Liver (tissue), 9 donors: ENCODE measurements around the gene AQP5. TPM values are rescaled to one million over a fixed set of nuclear protein-coding genes. Genes with fewer than 3 reads are reported as not detected.

Experiments
- DNase-seq: peaks from one replicate; pipeline ENCODE4 v3.0.0-alpha.2; 2017; ENCODE audit warnings: low spot score
- H3K27ac ChIP-seq, 2 donors: one replicate each; pipeline ENCODE4 v1.7.0; 2013; ENCODE audit warnings: inconsistent platforms in 2 of 2, low read length in 2 of 2, control low read depth in 1 of 2, low read depth in 1 of 2, mild to moderate bottlenecking in 1 of 2
- H3K27me3 ChIP-seq, 4 donors: one replicate each; pipeline versions ENCODE4 v1.6.1 to v1.7.0; 2013; ENCODE audit warnings: low read length in 3 of 4, inconsistent platforms in 1 of 4, mild to moderate bottlenecking in 1 of 4, moderate library complexity in 1 of 4; ENCODE audit not compliant: control insufficient read depth in 4 of 4, insufficient read depth in 4 of 4
- H3K36me3 ChIP-seq, 4 donors: one replicate each; pipeline versions ENCODE4 v1.6.1 to v1.7.0; 2013; ENCODE audit warnings: low read length in 3 of 4, mild to moderate bottlenecking in 3 of 4, low read depth in 1 of 4, moderate library complexity in 1 of 4; ENCODE audit not compliant: control insufficient read depth in 4 of 4, insufficient read depth in 3 of 4
- H3K4me1 ChIP-seq, 4 donors: one replicate each; pipeline versions ENCODE4 v1.6.1 to v1.7.0; 2013; ENCODE audit warnings: low read length in 3 of 4, mild to moderate bottlenecking in 3 of 4, moderate library complexity in 1 of 4; ENCODE audit not compliant: control insufficient read depth in 4 of 4, insufficient read depth in 4 of 4
- H3K4me3 ChIP-seq, 3 donors: one replicate each; pipeline versions ENCODE4 v1.6.1 to v1.7.0; 2013; ENCODE audit warnings: low read length in 3 of 3, control low read depth in 1 of 3, low read depth in 1 of 3, mild to moderate bottlenecking in 1 of 3
- H3K9ac ChIP-seq, 2 donors: one replicate each; pipeline ENCODE4 v1.7.0; 2013; ENCODE audit warnings: low read length in 2 of 2, mild to moderate bottlenecking in 2 of 2, moderate library complexity in 2 of 2, control low read depth in 1 of 2, low read depth in 1 of 2
- H3K9me3 ChIP-seq, 4 donors: one replicate each; pipeline versions ENCODE4 v1.6.1 to v1.7.0; 2013; ENCODE audit warnings: low read length in 3 of 4; ENCODE audit not compliant: control insufficient read depth in 4 of 4
- CTCF ChIP-seq: fragments of 150-350 bp; IDR thresholded peaks from 2 replicates; pipeline ENCODE4 v1.5.1; 2017; ENCODE audit warnings: improper control_type of control experiment, low read depth, low read length; ENCODE audit not compliant: missing input control
- FOXA1 ChIP-seq: IDR thresholded peaks from 2 replicates; pipeline ENCODE4 v1.6.1; 2016; ENCODE audit warnings: antibody characterized with exemption
- FOXA2 ChIP-seq: IDR thresholded peaks from 2 replicates; pipeline ENCODE4 v1.6.1; 2016; ENCODE audit warnings: antibody characterized with exemption
- GABPA ChIP-seq, 2 donors: IDR thresholded peaks in 1 of 2; conservative IDR thresholded peaks in 1 of 2; 2 replicates each; pipeline ENCODE4 v1.6.1; 2016; ENCODE audit warnings: antibody characterized with exemption in 2 of 2, mild to moderate bottlenecking in 1 of 2, moderate library complexity in 1 of 2
- HNF4A ChIP-seq, 2 donors: conservative IDR thresholded peaks; 2 replicates each; pipeline ENCODE4 v1.6.1; 2016; ENCODE audit warnings: antibody characterized with exemption in 2 of 2, mild to moderate bottlenecking in 2 of 2
- HNF4G ChIP-seq: IDR thresholded peaks from 2 replicates; pipeline ENCODE4 v1.6.1; 2016; ENCODE audit warnings: antibody characterized with exemption
- JUND ChIP-seq, 2 donors: IDR thresholded peaks; 2 replicates each; pipeline ENCODE4 v1.6.1; 2016; ENCODE audit warnings: antibody characterized with exemption in 2 of 2
- NR2F2 ChIP-seq: IDR thresholded peaks from 2 replicates; pipeline ENCODE4 v1.6.1; 2016; ENCODE audit warnings: antibody characterized with exemption
- RAD21 ChIP-seq, 2 donors: IDR thresholded peaks; 2 replicates each; pipeline ENCODE4 v1.6.1; 2016; ENCODE audit warnings: antibody characterized with exemption in 2 of 2, mild to moderate bottlenecking in 2 of 2
- REST ChIP-seq: IDR thresholded peaks from 2 replicates; pipeline ENCODE4 v1.6.1; 2016; ENCODE audit warnings: antibody characterized with exemption, mild to moderate bottlenecking
- SP1 ChIP-seq: IDR thresholded peaks from 2 replicates; pipeline ENCODE4 v1.6.1; 2018; ENCODE audit warnings: antibody characterized with exemption, mild to moderate bottlenecking
- YY1 ChIP-seq: IDR thresholded peaks from 2 replicates; pipeline ENCODE4 v1.6.1; 2016; ENCODE audit warnings: antibody characterized with exemption, mild to moderate bottlenecking
- ZBTB33 ChIP-seq: IDR thresholded peaks from 2 replicates; pipeline ENCODE4 v1.6.1; 2016; ENCODE audit warnings: antibody characterized with exemption
- WGBS: extraction: QIAGEN DNeasy Blood & Tissue Kit; methylation state at CpG from one replicate; pipeline ENCODE4 v1.1.7; 2013; 5-methylcytosine and 5-hydroxymethylcytosine counted together
- polyA plus RNA-seq, 2 donors: library from polyadenylated mRNA; stranded (reverse) in 1 of 2; unstranded in 1 of 2; fragments of 200-250 nt in 1 of 2; fragments of >200 nt in 1 of 2; fragmentation: Nextera tagmentation in 1 of 2; extraction: Ambion mirVana in 1 of 2; gene quantifications; one replicate each; pipeline versions ENCODE4 v1.2.1 to v1.2.3, GENCODE V29; 2013 to 2015
- total RNA-seq, 2 donors: library from RNA; depleted of rRNA; stranded (reverse); fragments of >200 nt; gene quantifications; one replicate each; pipeline ENCODE4 v1.2.3, GENCODE V29; 2014
- TF ChIP-seq, protein P1 (sequence below): IDR thresholded peaks from 2 replicates; pipeline ENCODE4 v1.6.1; 2016; ENCODE audit warnings: antibody characterized with exemption
- TF ChIP-seq, protein P2 (sequence below): IDR thresholded peaks from 2 replicates; pipeline ENCODE4 v1.6.1; 2016; ENCODE audit warnings: antibody characterized with exemption
- donor health status: healthy.
- donor health status: healthy.
- donor health status: healthy.
- donor health status: healthy.
- donor health status: healthy.

AQP5 gene
- total RNA-seq = not detected
- polyA plus RNA-seq = not detected

DNA sequence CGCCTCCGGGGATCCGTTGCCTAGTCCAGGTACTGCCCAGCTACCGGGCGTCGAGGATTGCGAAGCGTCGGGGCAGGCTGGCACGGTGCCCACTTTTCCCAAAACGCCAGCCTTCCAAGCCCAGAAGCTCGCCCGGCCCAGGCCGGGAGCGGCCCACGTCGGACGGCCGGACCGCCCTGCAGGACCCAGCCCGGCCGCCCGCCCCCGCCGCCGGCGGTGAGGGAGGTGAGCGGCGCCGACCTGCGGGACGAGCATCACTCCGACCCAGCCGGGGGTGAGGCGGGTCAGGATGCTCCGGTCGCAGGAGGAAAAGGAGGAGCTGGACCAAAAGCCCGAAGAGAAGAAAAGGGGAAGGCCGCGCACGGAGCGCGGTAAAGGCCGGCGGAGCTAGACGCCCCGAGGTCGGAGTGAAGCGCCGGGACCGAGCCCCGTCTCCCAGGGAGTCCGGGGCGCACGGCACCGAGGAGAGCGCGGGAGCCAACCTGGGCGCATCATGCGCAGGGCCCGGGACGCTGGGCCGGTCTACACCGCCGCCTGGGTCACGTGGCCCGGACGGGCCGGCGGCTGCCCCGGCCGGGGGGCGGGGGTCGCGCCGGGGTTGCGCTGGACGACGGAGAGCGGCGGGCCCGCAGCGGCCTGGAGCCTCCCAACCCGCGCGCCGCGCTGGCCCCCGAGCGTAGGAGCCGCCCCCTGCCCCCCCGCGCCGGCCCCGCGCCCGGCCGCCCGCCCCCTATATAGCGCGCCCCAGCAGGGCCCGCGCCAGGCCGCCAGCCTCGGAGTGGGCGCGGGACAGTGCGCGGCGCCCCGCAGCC is at the start of gene AQP5:
Gene AQP5 (plus strand): TSS at position 762 of the 812 bp plus-strand sequence. CDS start 146 bp downstream, outside the sequence.
- Histone ChIP-seq H3K36me3 (no peaks in the 10 kb centered on the region), H3K27ac (no peak within 1 kb of the TSS), H3K4me3 (peak within 1 kb of the TSS in 1 of 3 donors; percentile 18), H3K27me3 (peaks cover 0 to 5% (median 1%) of the 10 kb centered on the region in 4 donors), H3K4me1 (peaks cover 2 to 18% (median 14%) of the 10 kb centered on the region in 4 donors), H3K9ac (no peak within 1 kb of the TSS), H3K9me3 (no peaks in the 10 kb centered on the region)
- TF ChIP-seq SP1 (no peak), FOXA2 (no peak), FOXA1 (no peak), YY1 (no peak), HNF4G (no peak), NR2F2 (no peak), ZBTB33 (no peak), CTCF (no peak), HNF4A (conservative IDR thresholded peaks at IDR 0.05) (no peak)
- TF ChIP-seq, protein P1, sequence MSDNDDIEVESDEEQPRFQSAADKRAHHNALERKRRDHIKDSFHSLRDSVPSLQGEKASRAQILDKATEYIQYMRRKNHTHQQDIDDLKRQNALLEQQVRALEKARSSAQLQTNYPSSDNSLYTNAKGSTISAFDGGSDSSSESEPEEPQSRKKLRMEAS = no peak
- TF ChIP-seq, protein P2, sequence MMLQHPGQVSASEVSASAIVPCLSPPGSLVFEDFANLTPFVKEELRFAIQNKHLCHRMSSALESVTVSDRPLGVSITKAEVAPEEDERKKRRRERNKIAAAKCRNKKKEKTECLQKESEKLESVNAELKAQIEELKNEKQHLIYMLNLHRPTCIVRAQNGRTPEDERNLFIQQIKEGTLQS = no peak
- WGBS = 8% methylated on average over 111 of the region's 111 CpGs
- no peak for DNase-seq

DNA sequence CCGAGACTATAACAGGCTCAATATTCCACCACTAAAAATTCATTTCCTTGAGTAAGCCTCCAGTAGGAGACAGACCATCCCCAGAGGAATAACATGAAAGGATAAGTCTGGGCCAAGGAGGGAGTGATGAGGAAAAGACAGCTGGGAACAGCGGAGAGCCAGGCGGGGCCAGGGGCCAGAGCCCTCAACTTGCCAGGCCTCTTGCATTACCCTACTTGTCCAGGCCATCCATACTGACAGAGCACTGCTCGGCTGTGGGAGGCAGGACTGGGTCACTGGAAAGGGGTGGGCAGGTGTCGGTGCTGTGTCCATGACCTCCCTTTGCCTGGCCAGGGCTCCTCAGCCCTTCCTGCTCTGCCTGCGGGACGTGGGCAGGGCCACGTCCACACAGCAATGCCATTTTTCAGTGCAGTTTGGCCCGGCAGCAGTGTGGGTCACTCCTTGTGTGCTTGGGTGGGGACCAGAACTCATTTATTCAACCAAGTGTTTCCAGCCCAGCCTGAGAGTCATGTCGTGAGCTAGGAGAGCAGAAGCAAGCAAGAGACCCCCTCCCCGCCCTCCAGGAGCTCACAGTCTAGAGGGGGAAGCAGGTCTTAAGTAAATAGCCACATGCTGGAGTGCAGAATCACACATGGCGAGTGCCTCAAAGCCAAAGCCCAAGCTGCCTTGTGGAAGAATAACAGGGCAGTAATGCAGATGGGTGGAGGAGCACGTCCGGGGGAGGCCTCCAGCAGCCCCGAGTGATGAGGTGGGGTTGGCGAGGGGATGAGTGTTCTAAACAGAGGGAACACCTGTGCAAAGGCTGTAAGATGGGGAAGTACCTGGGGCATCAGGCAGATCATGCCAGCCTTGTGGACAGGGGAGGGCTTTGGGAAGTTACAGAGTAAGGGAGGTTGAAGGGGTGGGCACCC is 49.1 kb upstream of the AQP5 start:
- no peak overlapping the region for H3K9ac ChIP-seq
- H3K27me3 ChIP-seq = no peaks in the 10 kb centered on the region
- no peaks in the 10 kb centered on the region for H3K4me1 ChIP-seq
- no peaks in the 10 kb centered on the region for H3K36me3 ChIP-seq
- 83% methylated on average over 16 of the region's 16 CpGs for WGBS
- no peak overlapping the region for H3K4me3 ChIP-seq
- H3K27ac ChIP-seq = no peak overlapping the region
- H3K9me3 ChIP-seq = no peaks in the 10 kb centered on the region
- no peak for DNase-seq
- TF ChIP-seq HNF4G (no peak), ZBTB33 (no peak), RAD21 (IDR thresholded peaks at IDR 0.05) (no peak), GABPA (IDR thresholded peaks at IDR 0.05 in 1 of 2, conservative IDR thresholded peaks at IDR 0.05 in 1 of 2) (no peak), NR2F2 (no peak), CTCF (no peak), REST (no peak), JUND (IDR thresholded peaks at IDR 0.05) (no peak)
- TF ChIP-seq, protein P1 = no peak
- TF ChIP-seq, protein P2 = no peak
